GM18505 (cell line): ENCODE measurements around the gene PDZRN3.

Experiments
- ATAC-seq: cut with Tn5 transposase; IDR thresholded peaks from one replicate; pipeline ENCODE4 v1.9.1; 2021; ENCODE audit not compliant: unreplicated experiment
- POLR2A ChIP-seq: IDR thresholded peaks from 4 replicates; pipeline ENCODE4 v1.6.1; 2011; ENCODE audit warnings: borderline replicate concordance; ENCODE audit not compliant: insufficient read depth, insufficient read length; ENCODE audit errors: extremely low read depth

PDZRN3 gene

GRCh38 chr3:73447111-73447510, 177.6 kb downstream of the PDZRN3 start:
- no peak for ATAC-seq

GRCh38 chr3:73446467-73447110, 178.2 kb downstream of the PDZRN3 start:
- TF ChIP-seq POLR2A: no peak
- no peak for ATAC-seq

More at GRCh38 chr3:73447111-73447510, 177.6 kb downstream of the PDZRN3 start:
- TF ChIP-seq POLR2A: no peak

GRCh38 chr3:73442886-73443285, 181.9 kb downstream of the PDZRN3 start:
- ATAC-seq: no peak
- no peak for TF ChIP-seq POLR2A

- no peak for ATAC-seq
- TF ChIP-seq POLR2A: no peak
Observed at GRCh38 chr3:73442152-73442551, 182.6 kb downstream of the PDZRN3 start.

GRCh38 chr3:73437828-73438227, 186.9 kb downstream of the PDZRN3 start:
- ATAC-seq: no peak
- no peak for TF ChIP-seq POLR2A

GRCh38 chr3:73435055-73435454, 189.7 kb downstream of the PDZRN3 start:
- TF ChIP-seq POLR2A: no peak
- ATAC-seq: no peak

GRCh38 chr3:73433687-73434086, 191.1 kb downstream of the PDZRN3 start:
- ATAC-seq: no peak
- TF ChIP-seq POLR2A: no peak

GRCh38 chr3:73433079-73433478, 191.7 kb downstream of the PDZRN3 start:
- no peak for TF ChIP-seq POLR2A
- ATAC-seq: no peak

GRCh38 chr3:73432706-73433032, 192.1 kb downstream of the PDZRN3 start:
- no peak for TF ChIP-seq POLR2A
- ATAC-seq: no peak

GRCh38 chr3:73432023-73432705, 192.6 kb downstream of the PDZRN3 start:
- ATAC-seq: no peak

GRCh38 chr3:73431183-73431900, 193.4 kb downstream of the PDZRN3 start:
- no peak for TF ChIP-seq POLR2A
- ATAC-seq: no peak

More at GRCh38 chr3:73432023-73432705, 192.6 kb downstream of the PDZRN3 start:
- TF ChIP-seq POLR2A: no peak

GRCh38 chr3:73427048-73427706, 197.6 kb downstream of the PDZRN3 start:
- ATAC-seq: no peak
- no peak for TF ChIP-seq POLR2A

GRCh38 chr3:73426606-73427005, 198.1 kb downstream of the PDZRN3 start:
- no peak for ATAC-seq
- TF ChIP-seq POLR2A: no peak
